ENCODE results near the gene ACBD3.
"Not testable (repeated sequence)": the region's sequence is repeated elsewhere in the genome, so short reads cannot be mapped to it uniquely, and the experiment has no call there.

ACBD3 gene

DNA sequence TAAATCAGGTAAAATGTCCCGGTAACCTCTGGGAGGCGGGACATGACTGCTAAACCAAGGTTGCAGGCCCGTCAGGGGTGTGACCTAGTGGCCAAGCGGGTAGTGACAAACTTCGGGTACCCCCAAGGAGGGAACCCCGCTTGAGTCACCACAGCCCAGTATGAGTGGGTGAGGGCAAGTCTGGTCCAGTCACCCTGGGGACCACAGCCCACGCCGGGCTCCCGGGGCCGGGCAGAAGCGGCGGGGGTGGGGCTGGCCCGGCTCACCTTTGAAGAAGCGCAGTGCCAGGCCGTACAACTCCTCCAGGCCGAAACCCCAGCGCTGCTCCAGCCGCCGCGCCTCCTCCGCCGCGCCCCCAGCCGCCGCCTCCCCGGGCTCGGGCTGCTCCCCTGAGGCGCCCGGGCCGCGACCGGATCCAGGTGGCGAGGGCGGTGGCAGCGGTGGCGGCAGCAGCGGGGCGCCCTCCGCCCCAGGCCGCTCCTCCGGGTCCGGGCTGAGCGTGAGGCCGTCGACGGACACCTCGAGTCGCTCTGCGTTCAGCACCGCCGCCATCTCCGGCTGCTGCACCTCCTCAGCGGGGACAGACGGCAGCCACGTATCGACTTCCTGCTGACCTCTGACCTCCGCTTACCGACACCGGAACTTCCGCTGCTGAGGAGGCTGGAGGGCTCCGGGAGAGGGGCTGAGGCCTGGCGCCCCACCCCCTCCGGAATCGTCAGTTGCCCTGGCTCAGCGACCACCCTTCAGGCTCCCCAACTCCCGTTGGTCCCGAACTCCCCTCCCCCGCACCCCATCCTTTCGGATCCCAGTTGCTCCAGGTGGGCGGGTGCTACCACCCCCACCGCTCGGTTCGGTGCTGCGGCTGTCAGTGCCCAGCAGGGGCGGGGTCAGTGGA, at the start of gene ACBD3:
Gene ACBD3, minus strand, starts transcription at position 618 of the 895 bp plus-strand sequence. Its CDS starts 66 bp downstream, at position 552.
- peak; percentile 91 for DNase-seq (ENCODE audit: low read depth, low spot score)

GRCh38 chr1:226233806-226234205, 47.3 kb upstream of the ACBD3 start:
- DNase-seq (ENCODE audit: low read depth, low spot score): no peak

DNA sequence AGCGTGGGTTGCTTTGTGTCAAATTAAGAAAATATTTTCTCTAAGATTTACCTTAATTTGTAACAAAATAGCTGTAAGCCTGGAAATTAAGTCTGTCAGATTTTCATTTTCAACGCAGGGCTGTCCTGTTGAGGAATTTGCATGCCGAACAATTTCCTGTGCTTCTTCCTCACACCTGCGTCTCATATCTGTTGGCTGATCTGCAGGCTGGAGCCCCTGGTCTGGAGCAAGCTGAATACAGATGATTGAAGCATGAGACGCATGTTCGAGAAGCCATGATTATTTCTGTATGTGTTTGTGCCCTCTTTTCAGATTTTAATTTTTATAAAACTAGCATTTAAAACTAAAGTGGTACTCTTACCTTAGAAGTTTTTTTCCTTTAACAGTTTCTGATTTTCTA, 46.8 kb upstream of the ACBD3 start:
- DNase-seq (ENCODE audit: low read depth, low spot score): no peak

DNA sequence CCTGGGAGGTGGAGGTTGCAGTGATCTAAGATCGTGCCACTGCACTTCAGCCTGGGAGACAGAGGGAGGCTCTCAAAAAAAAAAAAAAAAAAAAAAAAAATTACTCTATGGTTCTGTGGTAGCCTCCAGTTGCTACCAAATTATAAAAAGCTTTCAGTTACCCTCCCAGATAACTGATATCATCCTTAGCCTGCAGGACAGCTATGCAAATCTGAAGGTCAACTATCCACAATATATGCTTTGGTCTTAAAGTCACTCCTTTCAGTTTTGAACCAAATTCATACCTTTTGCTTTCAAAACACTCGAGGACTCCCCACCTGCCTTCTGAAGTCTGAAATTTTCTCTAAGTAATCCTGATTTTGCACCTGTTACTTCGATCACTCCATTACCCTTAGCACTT, 40.1 kb upstream of the ACBD3 start:
- DNase-seq (ENCODE audit: low read depth, low spot score): no peak

DNA sequence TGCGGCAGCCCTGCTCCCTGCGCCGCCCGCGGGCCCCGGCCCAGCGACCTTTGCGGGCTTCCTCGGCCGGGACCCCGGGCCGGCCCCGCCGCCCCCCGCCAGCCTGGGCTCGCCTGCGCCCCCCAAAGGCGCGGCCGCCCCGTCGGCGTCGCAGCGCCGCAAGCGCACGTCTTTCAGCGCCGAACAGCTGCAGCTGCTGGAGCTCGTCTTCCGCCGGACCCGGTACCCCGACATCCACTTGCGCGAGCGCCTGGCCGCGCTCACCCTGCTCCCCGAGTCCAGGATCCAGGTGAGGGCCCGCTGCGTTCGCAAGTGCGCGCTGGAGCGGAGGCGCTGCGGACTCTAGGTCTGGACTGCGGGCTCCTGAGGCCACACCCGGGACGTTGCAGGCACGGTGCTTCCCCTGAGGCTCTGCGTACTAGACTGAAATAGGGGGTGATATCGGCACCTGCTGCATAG, 37.3 kb upstream of the ACBD3 start:
- peak; percentile 46 for DNase-seq (ENCODE audit: low read depth, low spot score)

GRCh38 chr1:226223157-226223785, 36.7 kb upstream of the ACBD3 start, which contains the start of gene MIXL1:
MIXL1 (plus strand) TSS chr1:226223664; CDS start chr1:226223682, 18 bp downstream.
- peak; percentile 76 for DNase-seq (ENCODE audit: low read depth, low spot score)

DNA sequence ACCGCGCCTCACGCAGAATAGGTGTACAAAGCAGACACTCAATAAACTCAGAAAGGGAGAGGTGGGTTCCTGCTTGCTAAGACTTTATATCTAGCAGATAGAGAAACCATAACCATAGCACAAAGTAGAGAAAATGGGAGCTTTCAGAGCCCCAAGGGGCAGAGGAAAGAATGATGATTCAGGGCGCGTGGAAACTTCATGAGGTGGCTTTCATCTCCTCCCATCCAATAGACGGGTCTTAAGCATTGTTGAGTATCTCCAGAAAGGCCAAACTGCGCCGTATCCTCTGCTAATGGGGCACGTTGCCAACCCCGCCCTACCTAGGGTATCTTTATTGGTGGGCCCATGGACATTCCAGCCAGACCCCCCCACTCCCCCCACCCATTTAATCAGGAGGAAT, 36.1 kb upstream of the ACBD3 start:
- no peak for DNase-seq (ENCODE audit: low read depth, low spot score)

- peak; percentile 58 for DNase-seq (ENCODE audit: low read depth, low spot score)
Measured at GRCh38 chr1:226220473-226221189, 34.1 kb upstream of the ACBD3 start.

DNA sequence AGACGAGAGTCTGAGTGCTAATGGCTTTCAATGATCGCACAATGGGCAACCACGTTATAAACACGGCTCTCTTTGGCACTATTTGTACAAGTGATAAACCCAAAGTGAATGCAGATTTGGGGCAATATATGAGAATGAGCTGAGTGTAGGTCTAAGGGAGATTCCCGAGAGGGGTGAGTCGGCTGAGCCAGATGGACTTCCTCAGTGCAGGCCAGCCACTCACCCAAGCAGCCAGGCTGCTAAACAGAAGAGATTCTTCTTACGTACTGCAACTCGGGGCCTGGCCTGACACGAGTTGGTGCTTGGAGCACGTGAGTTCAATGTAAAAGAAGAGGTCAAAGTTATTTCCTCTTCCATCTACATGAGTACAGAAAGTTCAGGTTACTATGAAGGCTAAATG, 30.7 kb upstream of the ACBD3 start:
- DNase-seq (ENCODE audit: low read depth, low spot score): no peak

- DNase-seq (ENCODE audit: low read depth, low spot score): peak; percentile 44
Measured at GRCh38 chr1:226216056-226216455, 29.5 kb upstream of the ACBD3 start.

GRCh38 chr1:226215239-226215638, 28.7 kb upstream of the ACBD3 start:
- DNase-seq (ENCODE audit: low read depth, low spot score): peak; percentile 83

GRCh38 chr1:226212545-226212944, 26.0 kb upstream of the ACBD3 start:
- no peak for DNase-seq (ENCODE audit: low read depth, low spot score)

DNA sequence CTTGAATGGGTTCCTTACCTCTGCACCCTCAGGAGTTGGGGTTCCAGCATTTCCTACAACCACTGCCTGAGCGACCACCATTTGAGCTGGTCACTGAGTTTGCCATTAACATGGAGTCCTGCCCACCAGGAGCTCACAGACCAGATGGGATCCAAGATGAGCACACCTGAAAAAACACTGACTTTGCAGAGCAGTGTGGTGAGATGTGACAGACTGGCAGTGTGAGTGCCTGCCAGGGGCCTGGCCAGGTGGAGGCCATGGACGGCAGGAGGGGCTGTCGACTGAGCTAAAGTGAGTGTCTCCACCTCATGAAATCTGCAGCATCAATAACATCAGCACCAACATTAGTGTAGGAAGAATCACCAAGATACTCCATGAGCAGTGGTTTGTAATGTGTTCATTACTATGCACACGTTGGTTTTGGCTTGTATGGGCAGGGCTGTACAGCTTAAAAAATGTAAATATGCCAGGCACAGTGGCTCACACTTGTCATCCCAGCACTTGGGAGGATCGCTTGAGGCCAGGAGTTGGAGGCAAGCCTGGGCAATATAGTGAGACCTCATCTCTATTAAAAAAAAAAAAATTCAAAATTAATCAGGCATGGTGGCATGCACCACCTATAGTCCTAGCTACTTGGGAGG, 24.8 kb upstream of the ACBD3 start:
- DNase-seq (ENCODE audit: low read depth, low spot score): no peak

DNA sequence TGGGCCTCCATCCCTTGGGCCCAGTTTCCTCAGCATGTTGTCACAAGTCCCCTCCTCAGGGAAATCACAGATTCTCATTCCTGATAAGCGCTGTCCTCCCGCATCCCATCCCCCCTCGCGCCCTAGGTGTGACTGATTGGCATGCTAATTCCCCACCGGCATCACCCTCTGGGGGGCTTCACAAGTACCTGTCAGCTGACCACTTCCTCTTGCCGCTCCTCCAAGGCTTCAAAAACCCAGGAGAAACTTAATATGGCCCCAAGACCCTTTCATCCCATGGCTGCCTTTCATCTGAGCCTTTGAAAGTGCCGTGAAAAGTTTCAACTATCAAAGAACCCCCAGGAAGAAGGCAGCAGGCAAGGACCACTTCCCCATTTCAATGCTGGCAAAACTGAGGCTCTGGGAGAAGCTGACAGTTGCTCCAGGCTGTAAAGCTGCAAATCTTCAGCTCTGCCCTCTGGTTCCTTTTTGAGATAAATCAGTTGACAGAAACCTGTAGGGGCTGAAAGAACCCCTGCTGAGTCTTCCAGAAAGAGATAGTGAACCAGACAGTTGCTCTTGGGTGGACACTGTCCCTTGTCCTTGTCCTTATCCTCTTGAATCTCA, 24.1 kb upstream of the ACBD3 start:
- peak; percentile 91 for DNase-seq (ENCODE audit: low read depth, low spot score)

DNA sequence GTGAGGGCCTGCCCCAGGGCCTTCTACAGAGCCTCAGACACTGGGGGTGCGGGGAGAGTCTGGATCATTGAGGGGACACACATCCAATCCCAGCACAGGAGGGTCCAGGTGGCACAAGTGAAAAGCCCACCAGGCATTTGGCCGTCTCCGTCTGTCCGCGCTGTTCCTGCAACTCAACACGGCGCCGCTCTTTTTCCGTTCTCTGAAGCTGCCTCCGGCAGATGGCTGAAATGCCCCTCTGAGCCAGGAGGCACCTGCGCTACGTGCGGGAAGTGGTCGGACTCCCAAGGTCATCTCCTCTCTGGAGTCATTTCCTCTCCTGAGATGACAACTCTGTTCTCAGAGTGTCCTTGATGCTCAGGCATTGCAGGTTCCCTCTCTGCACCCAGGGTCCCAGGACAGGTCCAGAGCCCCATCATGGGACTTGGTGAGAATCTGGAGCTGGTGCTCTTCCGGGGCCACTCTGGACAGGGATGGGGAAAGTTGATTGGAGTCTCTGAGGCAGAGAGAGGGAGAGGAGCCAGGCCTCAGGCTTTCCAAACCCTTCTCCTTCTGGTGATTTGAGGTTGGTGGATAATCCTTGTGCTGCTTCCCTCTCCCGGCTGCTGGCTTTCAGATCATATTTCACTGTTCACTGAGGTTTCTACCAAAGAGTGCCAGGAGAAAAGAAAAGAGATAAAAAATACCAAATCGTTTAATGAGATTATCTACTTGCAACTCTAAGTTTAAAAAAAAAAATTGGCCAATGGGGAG, 22.9 kb upstream of the ACBD3 start:
- DNase-seq (ENCODE audit: low read depth, low spot score): no peak

- DNase-seq (ENCODE audit: low read depth, low spot score): no peak
Measured at GRCh38 chr1:226207048-226207447, 20.5 kb upstream of the ACBD3 start.

DNA sequence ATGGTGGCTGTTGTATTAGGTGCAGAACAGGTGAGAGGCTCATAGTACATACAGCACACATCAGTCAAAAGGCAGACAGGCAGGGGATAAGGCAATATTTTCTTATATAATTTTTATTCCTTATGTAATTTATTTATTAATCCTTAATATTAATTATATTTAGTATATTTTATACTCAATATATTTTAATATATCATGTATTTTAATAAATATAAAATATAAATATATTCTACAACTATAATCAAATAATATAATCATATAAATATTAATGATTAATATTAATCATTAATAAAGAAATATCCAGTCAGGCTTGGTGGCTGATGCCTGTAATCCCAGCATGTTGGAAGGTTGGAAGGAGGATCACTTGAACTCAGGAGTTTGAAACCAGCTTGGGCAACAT, 17.7 kb upstream of the ACBD3 start:
- DNase-seq (ENCODE audit: low read depth, low spot score): no peak

GRCh38 chr1:226203655-226204054, 17.1 kb upstream of the ACBD3 start:
- DNase-seq (ENCODE audit: low read depth, low spot score): no peak

GRCh38 chr1:226203240-226203639, 16.7 kb upstream of the ACBD3 start:
- no peak for DNase-seq (ENCODE audit: low read depth, low spot score)

- DNase-seq (ENCODE audit: low read depth, low spot score): not testable (repeated sequence)
Measured at GRCh38 chr1:226202666-226203065, 16.1 kb upstream of the ACBD3 start.
